HFFc6 (cell line): ENCODE measurements around the gene PCYT1A. TPM values are rescaled to one million over a fixed set of nuclear protein-coding genes. Genes with fewer than 3 reads are reported as not detected.

Experiments
- DNase-seq: peaks from one replicate; pipeline ENCODE4 v3.0.0-alpha.2; 2018
- H3K27ac Mint-ChIP-seq: 2 replicates; pipeline ENCODE4 v1.8.0; 2020; ENCODE audit warnings: mild to moderate bottlenecking, mixed read lengths
- H3K27me3 Mint-ChIP-seq: 2 replicates; pipeline ENCODE4 v1.8.0; 2021; ENCODE audit warnings: mild to moderate bottlenecking, moderate library complexity, mixed read lengths; ENCODE audit not compliant: insufficient read depth
- H3K36me3 Mint-ChIP-seq: 2 replicates; pipeline ENCODE4 v1.8.0; 2021; ENCODE audit warnings: low read depth, mixed read lengths
- H3K4me1 Mint-ChIP-seq: 2 replicates; pipeline ENCODE4 v1.8.0; 2020; ENCODE audit warnings: low read depth, mixed read lengths
- H3K4me3 Mint-ChIP-seq: 2 replicates; pipeline ENCODE4 v1.8.0; 2020; ENCODE audit warnings: mild to moderate bottlenecking, moderate library complexity, mixed read lengths
- H3K9me3 Mint-ChIP-seq: 2 replicates; pipeline ENCODE4 v1.8.0; 2020; ENCODE audit warnings: mild to moderate bottlenecking, mixed read lengths
- total RNA-seq, 6 experiments: library from RNA; stranded (reverse); fragmentation: NEBNext Ultra II Directional; extraction: Animal tissue kit (Norgen Biotek cat#: 25700); gene quantifications; 2 replicates in 1 of 6; 3 replicates in 5 of 6; pipeline ENCODE4 v1.2.3, GENCODE V29; 2021
- TF ChIP-seq, protein P1 (sequence below): fragments of 200-600 bp; sonication (generic); IDR thresholded peaks from 2 replicates; pipeline ENCODE4 v1.5.0; 2021; ENCODE audit warnings: antibody characterized with exemption, mild to moderate bottlenecking

The PCYT1A gene
- total RNA-seq, 6 experiments from 2014 or later = 77.2 to 83.0 (median 81.2) TPM

DNA sequence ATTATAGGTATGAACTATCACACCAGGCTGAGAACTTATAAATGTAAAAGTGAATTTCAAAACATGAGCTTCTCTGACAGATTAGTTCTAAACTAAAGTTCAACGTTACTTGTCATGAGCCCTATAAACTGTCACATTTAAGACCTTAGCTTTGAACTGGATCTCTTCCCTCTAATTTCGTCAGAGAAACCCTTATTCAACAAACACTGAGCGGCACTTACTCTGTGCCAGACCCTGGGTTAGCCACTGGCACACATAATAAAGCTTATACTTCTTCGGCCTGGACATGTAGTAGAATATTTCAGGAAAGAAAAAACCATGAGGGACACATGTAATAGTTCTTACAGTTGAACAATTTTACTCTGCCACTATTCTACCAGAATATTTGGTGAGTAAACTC, 5.6 kb downstream of the PCYT1A start:
- H3K4me3 Mint-ChIP-seq = no peak overlapping the region
- TF ChIP-seq, protein P1, sequence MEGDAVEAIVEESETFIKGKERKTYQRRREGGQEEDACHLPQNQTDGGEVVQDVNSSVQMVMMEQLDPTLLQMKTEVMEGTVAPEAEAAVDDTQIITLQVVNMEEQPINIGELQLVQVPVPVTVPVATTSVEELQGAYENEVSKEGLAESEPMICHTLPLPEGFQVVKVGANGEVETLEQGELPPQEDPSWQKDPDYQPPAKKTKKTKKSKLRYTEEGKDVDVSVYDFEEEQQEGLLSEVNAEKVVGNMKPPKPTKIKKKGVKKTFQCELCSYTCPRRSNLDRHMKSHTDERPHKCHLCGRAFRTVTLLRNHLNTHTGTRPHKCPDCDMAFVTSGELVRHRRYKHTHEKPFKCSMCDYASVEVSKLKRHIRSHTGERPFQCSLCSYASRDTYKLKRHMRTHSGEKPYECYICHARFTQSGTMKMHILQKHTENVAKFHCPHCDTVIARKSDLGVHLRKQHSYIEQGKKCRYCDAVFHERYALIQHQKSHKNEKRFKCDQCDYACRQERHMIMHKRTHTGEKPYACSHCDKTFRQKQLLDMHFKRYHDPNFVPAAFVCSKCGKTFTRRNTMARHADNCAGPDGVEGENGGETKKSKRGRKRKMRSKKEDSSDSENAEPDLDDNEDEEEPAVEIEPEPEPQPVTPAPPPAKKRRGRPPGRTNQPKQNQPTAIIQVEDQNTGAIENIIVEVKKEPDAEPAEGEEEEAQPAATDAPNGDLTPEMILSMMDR = no peak
- H3K27me3 Mint-ChIP-seq = no peaks in the 10 kb centered on the region; the same call in 1 of the 2 replicates
- no peaks in the 10 kb centered on the region; the same call in 1 of the 2 replicates for H3K9me3 Mint-ChIP-seq
- DNase-seq = no peak
- H3K27ac Mint-ChIP-seq = no peak overlapping the region
- peaks cover 62% of the 10 kb centered on the region for H3K4me1 Mint-ChIP-seq
- H3K36me3 Mint-ChIP-seq = peaks cover 22% of the 10 kb centered on the region

DNA sequence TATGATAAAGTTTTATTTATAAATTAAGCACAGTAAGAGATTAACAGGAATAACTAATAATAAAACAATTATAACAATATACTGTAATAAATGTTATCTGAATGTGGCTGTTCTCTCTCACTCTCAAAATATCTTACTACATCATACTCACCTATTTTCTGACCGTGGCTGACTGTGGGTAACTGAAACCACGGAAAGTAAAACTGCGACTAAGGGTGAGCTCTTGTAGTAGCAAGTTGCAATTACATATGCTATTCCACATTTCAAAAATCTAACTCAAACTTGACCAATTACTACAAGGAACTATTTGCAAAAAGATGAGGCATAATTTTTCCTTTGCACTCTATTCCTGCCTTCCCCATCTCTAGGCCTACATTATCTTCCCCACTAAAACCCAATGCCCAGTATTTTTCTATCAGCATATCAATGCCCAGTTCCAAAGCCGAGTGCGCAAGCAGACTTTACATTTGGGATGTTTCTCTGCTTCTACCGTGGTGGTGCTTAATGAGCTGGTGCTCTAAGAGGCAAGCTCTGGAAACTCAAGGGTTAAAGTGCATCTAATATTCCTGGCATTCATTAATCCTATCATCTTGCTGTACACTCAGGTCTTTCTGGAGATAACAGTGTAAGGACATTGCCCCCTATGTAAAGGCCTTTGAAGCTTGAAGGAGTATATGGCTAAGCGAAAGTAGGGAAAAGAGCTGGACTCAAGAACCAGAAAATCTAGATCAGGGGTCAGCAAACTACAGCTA, 6.7 kb downstream of the PCYT1A start:
- no peaks in the 10 kb centered on the region for H3K27me3 Mint-ChIP-seq
- H3K4me1 Mint-ChIP-seq = peaks cover 55% of the 10 kb centered on the region
- H3K9me3 Mint-ChIP-seq = no peaks in the 10 kb centered on the region
- no peak overlapping the region for H3K4me3 Mint-ChIP-seq
- no peak overlapping the region for H3K27ac Mint-ChIP-seq
- TF ChIP-seq, protein P1 = no peak
- peaks cover 13% of the 10 kb centered on the region for H3K36me3 Mint-ChIP-seq
- no peak for DNase-seq

GRCh38 chr3:196275126-196275525, 12.4 kb downstream of the PCYT1A start:
- peaks cover 29% of the 10 kb centered on the region for H3K36me3 Mint-ChIP-seq
- no peaks in the 10 kb centered on the region for H3K27me3 Mint-ChIP-seq
- H3K9me3 Mint-ChIP-seq = no peaks in the 10 kb centered on the region
- TF ChIP-seq, protein P1 = no peak
- peaks cover 47% of the 10 kb centered on the region for H3K4me1 Mint-ChIP-seq
- no peak overlapping the region for H3K4me3 Mint-ChIP-seq
- DNase-seq = no peak
- H3K27ac Mint-ChIP-seq = no peak overlapping the region

DNA sequence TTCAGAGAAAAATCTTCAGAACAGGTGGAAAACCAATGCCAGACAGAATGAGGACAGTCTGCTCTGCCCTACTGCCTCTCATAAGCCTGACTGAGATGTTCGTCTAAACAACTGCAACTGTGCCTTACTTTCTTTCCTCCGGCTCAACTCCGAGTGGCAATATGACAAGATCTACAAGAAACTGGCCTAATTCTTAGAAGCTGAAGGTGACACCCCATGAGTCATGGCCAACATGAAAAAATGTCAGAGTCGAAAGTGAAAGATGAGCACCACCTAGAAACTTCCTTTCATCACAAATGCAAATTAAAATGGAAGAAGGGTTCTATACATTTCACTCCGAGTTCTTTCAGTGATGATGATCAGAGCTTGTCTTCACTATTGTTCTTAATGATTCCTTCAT, 12.9 kb downstream of the PCYT1A start:
- DNase-seq = no peak
- Mint-ChIP-seq H3K27me3 (no peaks in the 10 kb centered on the region), H3K9me3 (no peaks in the 10 kb centered on the region), H3K27ac (no peak overlapping the region), H3K4me3 (no peak overlapping the region), H3K36me3 (peaks cover 32% of the 10 kb centered on the region), H3K4me1 (peaks cover 46% of the 10 kb centered on the region)
- TF ChIP-seq, protein P1 = no peak

GRCh38 chr3:196273655-196274054, 13.9 kb downstream of the PCYT1A start:
- no peak for DNase-seq
- Mint-ChIP-seq H3K27me3 (peaks cover 2% of the 10 kb centered on the region; the same call in 1 of the 2 replicates), H3K9me3 (no peaks in the 10 kb centered on the region), H3K4me1 (peaks cover 49% of the 10 kb centered on the region), H3K36me3 (peaks cover 36% of the 10 kb centered on the region), H3K27ac (no peak overlapping the region), H3K4me3 (no peak overlapping the region)
- TF ChIP-seq, protein P1 = no peak
